Right lobe of liver (tissue), 6 donors: Measurements from ENCODE around the gene IKBKG. TPM values are rescaled to one million over a fixed set of nuclear protein-coding genes. Genes with fewer than 3 reads are reported as not detected.
"Not testable (repeated sequence)": the region's sequence is repeated elsewhere in the genome, so short reads cannot be mapped to it uniquely, and the experiment has no call there.

Experiments
- ATAC-seq, 4 donors: fragments of 200-7000 bp; cut with Tn5 transposase; one replicate each; pipeline ENCODE4 v1.9.1; 2020; ENCODE audit warnings: mild to moderate bottlenecking in 4 of 4, moderate library complexity in 4 of 4
- DNase-seq, 3 donors: peaks; one replicate each; pipeline ENCODE4 v3.0.0-alpha.2; 2020
- H3K27ac ChIP-seq, 3 donors: fragments of 200-600 bp; one replicate each; pipeline ENCODE4 v1.8.0; 2022
- H3K27me3 ChIP-seq, 2 donors: fragments of 200-600 bp; one replicate each; pipeline ENCODE4 v1.8.0; 2022
- H3K36me3 ChIP-seq, 4 donors: fragments of 200-600 bp; sonication (generic) in 1 of 4; one replicate each; pipeline versions ENCODE4 v1.5.1 to v1.8.0; 2017 to 2022; ENCODE audit warnings: control low read depth in 1 of 4
- H3K4me1 ChIP-seq, 4 donors: fragments of 200-600 bp; sonication (generic) in 1 of 4; one replicate each; pipeline versions ENCODE4 v1.5.1 to v1.8.0; 2017 to 2022; ENCODE audit warnings: control low read depth in 1 of 4
- H3K4me3 ChIP-seq, 3 donors: fragments of 200-600 bp; one replicate each; pipeline ENCODE4 v1.8.0; 2022
- H3K9me3 ChIP-seq, 4 donors: fragments of 200-600 bp; sonication (generic) in 1 of 4; one replicate each; pipeline versions ENCODE4 v1.5.1 to v1.8.0; 2017 to 2022; ENCODE audit warnings: control low read depth in 1 of 4
- WGBS: methylation state at CpG from one replicate; pipeline ENCODE4 v1.1.6; 2018; ENCODE audit warnings: low coverage, low lambda C conversion rate; ENCODE audit not compliant: insufficient coverage; ENCODE audit errors: missing lambda C conversion rate; 5-methylcytosine and 5-hydroxymethylcytosine counted together
- intact Hi-C, 2 donors: fragments of 100-400 bp; cut with DNase I; formaldehyde crosslinking; loops; one replicate each; pipeline versions ENCODE4 v1.11.2 to v1.14.1; 2022
- small RNA-seq, 2 experiments: library from RNA; depleted of rRNA; stranded (forward); fragments of <200 nt; gene quantifications; one replicate each; pipeline ENCODE3, GENCODE V24; 2016
- total RNA-seq, 6 experiments: library from RNA; depleted of rRNA in 2 of 6; stranded (reverse); fragments of >200 nt in 2 of 6; fragmentation: NEBNext Ultra II Directional in 3 of 6; extraction: Animal tissue kit (Norgen Biotek cat#: 25700) in 3 of 6; gene quantifications; one replicate each; pipeline versions ENCODE4 v1.1.0 to v1.2.4, GENCODE V29; 2016 to 2023
- donor health status: DM: no; HTN: yes; CAD: no.
- donor health status: DM: no; HTN: no; CAD: no.
- donor health status: DM: no; HTN: no; CAD: no.
- donor health status: DM: no; HTN: yes; CAD: no.
- donor health status: DM: no; HTN: yes; CAD: no.

The IKBKG gene
- total RNA-seq, 6 experiments from 2014 or later = 32.8 to 83.3 (median 46.5) TPM

- intact Hi-C loops, H3K4me1 ChIP-seq, H3K4me3 ChIP-seq, H3K9me3 ChIP-seq, H3K27ac ChIP-seq, H3K36me3 ChIP-seq, H3K27me3 ChIP-seq, DNase-seq: not testable (repeated sequence)
- peak in 3 of 4 donors; percentile 33 to 57 (median 37) for ATAC-seq
- WGBS = 16% methylated on average over 5 of the region's 12 CpGs
Measured at GRCh38 chrX:154613586-154613985, 66.2 kb downstream of the IKBKG start.

Small RNA genes within 50 kb of the gene (small RNA-seq; reads per million reads assigned to genes)
- gene AC244090.1 = 0 reads per million in 2 experiments

Other genes starting within 250 kb of the IKBKG start
- gene FLNA, start 173.0 kb upstream of the IKBKG start, total RNA-seq = 100 to 1,000 TPM in 1 of 6 experiments, 10 to 100 TPM in 5; 46.8 to 124 (median 82.6) TPM
- 10 to 100 TPM; 19.8 to 28.8 (median 24.2) TPM for gene EMD, start 168.3 kb upstream of the IKBKG start, total RNA-seq
- gene RPL10, start 149.2 kb upstream of the IKBKG start, total RNA-seq = 1,000 to 10,000 TPM in 5 of 6 experiments, 100 to 1,000 TPM in 1; 899 to 1,899 (median 1,157) TPM
- gene DNASE1L1, start 138.4 kb upstream of the IKBKG start, total RNA-seq = 10 to 100 TPM; 11.7 to 19.5 (median 14.9) TPM
- 10 to 100 TPM; 12.6 to 23.0 (median 17.3) TPM for gene TAFAZZIN, start 136.1 kb upstream of the IKBKG start, total RNA-seq
- 10 to 100 TPM; 26.5 to 41.4 (median 32.4) TPM for gene ATP6AP1, start 118.9 kb upstream of the IKBKG start, total RNA-seq
- gene GDI1, start 110.5 kb upstream of the IKBKG start, total RNA-seq = 10 to 100 TPM; 26.8 to 37.7 (median 30.9) TPM
- gene FAM50A, start 103.5 kb upstream of the IKBKG start, total RNA-seq = 10 to 100 TPM; 19.2 to 36.8 (median 21.9) TPM
- 10 to 100 TPM in 1 of 6 experiments, 1 to 10 TPM in 5; 1.3 to 22.8 (median 2.6) TPM for gene PLXNA3, start 89.3 kb upstream of the IKBKG start, total RNA-seq
- gene LAGE3, start 68.3 kb upstream of the IKBKG start, total RNA-seq = 10 to 100 TPM in 4 of 6 experiments, 1 to 10 TPM in 2; 8.4 to 24.9 (median 10.8) TPM
- gene UBL4A, start 61.0 kb upstream of the IKBKG start, total RNA-seq = 10 to 100 TPM; 12.6 to 34.8 (median 15.5) TPM
- gene SLC10A3, start 57.0 kb upstream of the IKBKG start, total RNA-seq = 10 to 100 TPM in 1 of 6 experiments, 1 to 10 TPM in 5; 3.0 to 15.2 (median 5.1) TPM
- gene FAM3A, start 31.4 kb upstream of the IKBKG start, total RNA-seq = 10 to 100 TPM; 23.5 to 44.2 (median 34.9) TPM
- 10 to 100 TPM in 1 of 6 experiments, 1 to 10 TPM in 5; 3.3 to 10.1 (median 7.5) TPM for gene G6PD, start 774 bp upstream of the IKBKG start, total RNA-seq
- not detected for gene CTAG1A, start 37.5 kb downstream of the IKBKG start, total RNA-seq
- gene CTAG1B, start 71.7 kb downstream of the IKBKG start, total RNA-seq = not detected
- not detected for gene CTAG2, start 106.0 kb downstream of the IKBKG start, total RNA-seq
- gene GAB3, start 203.5 kb downstream of the IKBKG start, total RNA-seq = 1 to 10 TPM in 3 of 6 experiments, under 1 TPM in 3; 0.64 to 1.7 (median 1.1) TPM
- gene DKC1, start 215.2 kb downstream of the IKBKG start, total RNA-seq = 10 to 100 TPM in 5 of 6 experiments, 1 to 10 TPM in 1; 9.7 to 21.2 (median 17.7) TPM